GM21717 (cell line): ENCODE data around the gene ADAMTS17.
"Not testable (repeated sequence)": the region's sequence is repeated elsewhere in the genome, so short reads cannot be mapped to it uniquely, and the experiment has no call there.

ENCODE experiments used
- ATAC-seq: cut with Tn5 transposase; IDR thresholded peaks from one replicate; pipeline ENCODE4 v1.9.1; 2021; ENCODE audit warnings: mild to moderate bottlenecking, moderate library complexity; ENCODE audit not compliant: unreplicated experiment

The ADAMTS17 gene

GRCh38 chr15:100340721-100341238 lies 995 bp downstream of the ADAMTS17 start:
- ATAC-seq = no peak

DNA sequence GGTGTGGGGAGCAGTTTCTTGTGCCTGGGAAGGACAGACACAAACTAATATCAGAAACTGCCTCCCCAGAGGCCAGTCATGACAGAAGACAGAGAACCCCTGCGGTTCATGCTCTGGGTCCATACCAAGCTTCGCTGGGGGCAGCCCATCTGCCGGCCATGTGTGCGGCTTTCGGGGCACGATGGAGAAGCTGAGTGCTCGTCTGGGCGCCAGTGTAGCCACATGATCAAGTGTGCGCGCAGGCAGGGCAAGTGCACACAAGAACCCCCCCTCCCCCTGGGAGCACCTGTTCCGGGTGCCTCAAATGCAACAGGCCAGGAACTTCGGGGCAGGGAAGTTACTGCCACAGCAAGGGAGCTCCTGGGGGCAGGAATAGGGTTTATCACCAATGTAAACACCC lies 1.8 kb downstream of the ADAMTS17 start:
- ATAC-seq = no peak

DNA sequence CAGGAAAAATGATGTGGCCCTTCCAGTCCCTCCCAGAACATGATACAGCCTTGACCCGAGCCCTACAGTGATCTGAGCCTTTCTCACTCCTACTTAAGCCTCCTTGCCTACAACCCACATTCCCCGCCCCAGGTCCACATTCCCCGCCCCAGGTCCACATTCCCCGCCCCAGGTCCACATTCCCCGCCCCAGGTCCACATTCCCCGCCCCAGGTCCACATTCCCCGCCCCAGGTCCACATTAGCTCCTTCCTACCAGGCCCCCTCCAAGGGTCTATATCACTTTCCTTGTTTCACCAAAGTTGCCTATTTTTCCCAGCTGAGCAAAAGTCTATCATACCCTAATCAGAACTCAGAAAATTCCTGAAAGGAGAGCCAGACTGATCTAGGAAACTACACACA lies 2.3 kb downstream of the ADAMTS17 start:
- not testable (repeated sequence) for ATAC-seq

DNA sequence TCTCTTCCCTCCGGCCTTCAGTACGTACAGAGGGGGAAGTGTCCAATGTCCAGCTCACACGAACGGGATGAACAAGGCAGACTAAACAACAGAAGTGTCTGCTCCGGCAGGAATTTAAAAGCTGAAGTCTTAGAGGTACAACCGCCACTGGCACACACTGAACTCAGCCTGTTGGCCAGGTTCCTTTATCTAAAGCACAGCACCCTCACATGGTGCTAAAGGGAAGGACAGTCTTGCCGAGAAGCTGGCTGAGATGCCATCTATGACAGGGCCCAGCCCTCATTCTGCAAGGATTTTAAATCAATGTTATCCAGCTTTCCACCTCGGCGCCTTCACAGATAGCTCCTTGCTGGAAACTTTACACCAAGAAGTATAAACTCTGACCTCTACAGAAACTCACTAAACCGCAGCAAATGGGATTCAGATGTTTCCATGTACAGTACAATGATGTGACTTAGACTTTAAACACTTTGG lies 2.8 kb downstream of the ADAMTS17 start:
- ATAC-seq = no peak

GRCh38 chr15:100338247-100338646 lies 3.5 kb downstream of the ADAMTS17 start:
- ATAC-seq = no peak

DNA sequence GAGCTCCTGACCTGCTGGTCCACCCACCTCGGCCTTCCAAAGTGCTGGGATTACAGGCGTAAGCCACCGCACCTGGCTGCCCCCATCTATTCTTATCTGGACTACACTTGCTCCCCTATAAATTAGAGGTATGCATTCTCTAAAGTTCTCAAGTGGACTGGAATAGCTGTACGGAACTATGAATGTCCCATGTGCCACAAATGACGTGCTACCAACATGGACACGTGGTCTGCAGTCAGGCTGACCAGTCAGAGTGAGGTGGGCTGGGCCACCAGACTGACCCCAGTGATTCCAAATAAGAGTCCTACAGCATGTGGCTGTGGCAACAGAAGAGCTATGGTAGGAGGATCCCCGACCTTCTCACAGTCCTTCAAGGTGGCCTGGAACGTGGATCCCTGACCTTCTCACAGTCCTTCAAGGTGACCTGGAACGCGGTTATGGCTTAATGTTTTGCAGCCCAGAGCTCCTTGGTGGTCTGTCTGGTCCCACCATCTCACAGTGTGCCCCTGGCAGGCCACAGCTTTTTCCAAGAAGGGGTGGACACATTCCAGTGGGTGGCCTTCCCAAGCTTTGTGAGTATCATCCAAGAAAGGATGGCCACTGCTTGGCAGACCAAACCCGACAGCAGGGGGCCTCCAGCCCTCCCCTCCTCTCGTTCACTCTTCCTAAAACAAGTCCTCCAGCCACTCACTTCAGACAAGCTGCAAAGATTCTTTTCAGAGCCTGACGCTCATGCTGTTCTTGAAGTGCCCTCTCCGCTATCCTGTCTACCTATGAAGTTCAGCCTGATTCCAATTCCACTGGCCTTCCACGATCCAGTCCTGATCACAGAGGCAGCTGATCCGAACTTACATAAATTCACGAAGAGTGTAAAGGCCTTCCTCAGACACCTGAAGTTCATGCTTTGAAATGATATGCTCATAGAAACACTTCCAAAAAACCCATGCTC lies 4.4 kb downstream of the ADAMTS17 start:
- ATAC-seq = no peak

- no peak for ATAC-seq
These were observed 5.7 kb downstream of the ADAMTS17 start for GRCh38 chr15:100336061-100336460.

DNA sequence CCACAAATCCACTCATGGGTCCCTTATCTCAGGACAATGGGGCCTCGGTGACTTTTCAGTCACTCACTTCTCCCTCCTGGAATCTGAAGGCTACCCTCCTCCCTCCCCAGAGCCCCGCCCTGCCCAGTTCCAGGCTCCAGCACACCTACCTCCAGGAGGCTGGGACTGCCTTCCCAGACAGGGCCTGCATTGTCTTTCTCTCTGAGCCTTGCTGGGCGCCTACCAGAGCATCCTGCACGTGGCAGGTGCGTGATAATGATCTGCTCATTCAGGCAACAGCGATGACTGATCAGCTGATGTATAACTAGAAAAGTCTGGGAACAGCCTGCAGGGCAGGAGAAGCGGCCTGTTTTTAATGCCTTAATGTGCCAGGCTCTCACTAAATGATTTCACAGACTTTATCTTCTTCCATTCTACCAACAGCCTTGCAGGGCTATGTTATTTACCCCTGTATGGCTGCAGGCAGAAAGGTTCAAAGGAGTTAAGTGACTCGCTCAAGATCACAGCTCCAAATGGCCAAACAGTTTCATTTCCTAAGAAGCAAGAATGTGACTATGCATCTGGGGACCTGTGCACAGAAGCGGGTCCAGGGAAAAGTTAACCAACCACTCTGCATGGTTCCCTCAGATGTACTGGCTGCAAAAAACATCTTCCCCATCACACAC lies 6.3 kb downstream of the ADAMTS17 start:
- ATAC-seq = no peak

GRCh38 chr15:100334905-100335304 lies 6.9 kb downstream of the ADAMTS17 start:
- no peak for ATAC-seq

GRCh38 chr15:100334456-100334855 lies 7.3 kb downstream of the ADAMTS17 start:
- ATAC-seq = no peak

DNA sequence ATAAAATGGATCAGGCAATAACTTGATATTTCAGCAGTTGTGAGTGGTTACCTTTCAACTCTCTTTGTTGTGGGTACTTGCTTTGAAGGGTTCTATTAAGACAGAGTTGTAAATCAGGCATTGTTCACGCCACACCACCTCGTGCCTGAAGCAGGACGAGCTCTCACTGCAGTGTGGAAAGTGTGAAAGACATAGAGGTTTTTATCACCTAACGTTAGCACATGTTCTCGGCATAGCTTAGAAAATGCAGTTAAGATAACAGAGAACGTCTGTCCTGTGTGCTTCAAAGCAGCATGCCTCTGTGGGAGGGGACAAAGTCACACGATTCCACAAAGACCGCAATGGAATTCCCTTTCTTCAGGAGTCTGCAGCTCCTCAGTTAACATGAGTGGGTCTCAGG lies 7.8 kb downstream of the ADAMTS17 start:
- ATAC-seq = no peak

GRCh38 chr15:100333236-100333635 lies 8.5 kb downstream of the ADAMTS17 start:
- ATAC-seq = no peak

DNA sequence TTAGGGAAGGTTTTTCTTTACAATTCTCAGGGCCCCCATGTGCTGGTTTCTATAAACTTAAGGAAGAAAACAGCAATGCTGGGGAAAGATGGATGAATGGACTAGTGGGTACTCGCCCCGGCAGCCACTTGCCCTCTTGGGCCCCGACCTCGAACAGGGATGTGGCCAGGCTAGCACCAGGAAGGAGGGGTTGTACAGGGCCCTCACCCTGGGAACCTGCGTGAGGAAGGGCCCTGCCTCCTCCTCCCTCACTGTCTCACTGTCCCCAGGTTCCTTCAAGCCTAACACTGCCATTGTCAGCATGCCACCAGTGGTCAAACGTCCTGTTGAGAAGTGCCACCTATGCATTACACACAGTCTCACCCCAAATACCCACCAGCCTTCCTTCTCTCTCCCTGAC lies 9.1 kb downstream of the ADAMTS17 start:
- no peak for ATAC-seq

DNA sequence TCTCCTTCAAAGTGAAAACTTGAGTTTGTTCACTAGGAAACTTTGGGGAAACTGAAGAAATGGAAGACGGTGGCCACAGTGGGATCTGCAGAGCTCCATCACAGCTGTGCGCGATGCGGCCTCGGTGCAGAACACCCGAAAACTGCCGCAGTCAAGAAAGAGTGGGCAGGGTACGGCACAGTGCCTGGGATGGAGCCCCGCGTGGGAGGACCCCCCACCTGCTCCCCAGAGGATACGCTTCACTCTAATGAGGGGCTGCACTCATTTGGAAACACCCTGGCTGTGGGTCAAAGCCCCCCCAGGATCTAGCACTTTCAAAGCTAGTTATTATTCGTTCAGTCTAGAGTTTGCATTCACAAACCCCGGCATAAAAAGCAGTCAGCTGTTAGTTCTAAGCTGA lies 9.5 kb downstream of the ADAMTS17 start:
- ATAC-seq = no peak

DNA sequence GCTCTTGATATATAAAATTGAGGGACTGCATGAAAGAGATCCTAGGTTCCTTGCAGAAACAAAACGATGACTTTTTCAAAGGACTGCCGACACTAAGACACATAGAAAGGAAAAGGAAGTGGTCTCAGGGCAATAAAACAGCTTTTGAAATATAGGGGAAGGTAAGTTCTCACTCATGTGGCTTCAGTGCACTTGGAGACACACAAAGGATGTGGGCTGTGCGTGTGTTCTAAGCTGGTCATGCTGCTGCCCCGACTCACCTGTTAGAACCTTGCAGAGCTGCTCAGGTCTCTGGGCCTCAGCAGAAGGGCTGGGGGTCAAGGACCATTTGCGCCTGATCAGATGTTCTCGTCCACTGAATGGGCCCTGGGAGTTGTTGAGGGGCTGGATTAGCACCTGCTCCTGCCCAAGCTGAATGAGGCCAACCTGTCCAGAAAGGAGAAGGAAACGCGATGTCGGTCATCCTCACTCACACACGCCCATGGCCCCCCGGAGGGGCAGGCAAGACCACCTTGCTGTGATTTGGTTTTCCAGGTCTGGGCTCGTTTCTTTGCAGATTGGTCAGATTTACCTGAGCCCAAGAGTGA lies 11.1 kb downstream of the ADAMTS17 start:
- no peak for ATAC-seq

DNA sequence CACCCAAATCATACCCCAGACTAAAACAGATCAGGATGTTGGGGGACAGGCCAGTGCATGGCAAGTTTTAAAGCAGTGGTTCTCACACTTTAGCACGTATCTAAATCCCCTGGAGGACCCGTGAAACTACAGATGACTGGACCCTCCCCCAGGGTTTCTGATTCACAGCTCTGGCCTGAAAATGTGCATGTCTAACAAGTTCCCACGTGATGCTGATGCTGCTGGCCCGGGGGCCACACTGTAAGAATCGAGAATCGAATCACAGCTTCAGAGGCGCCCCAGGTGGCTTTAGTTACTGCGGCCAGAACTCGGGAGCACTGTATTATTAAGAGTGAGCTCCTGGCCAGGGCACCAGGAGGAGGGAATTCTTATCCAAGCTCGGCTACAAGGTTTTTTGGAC lies 11.6 kb downstream of the ADAMTS17 start:
- ATAC-seq = no peak

- ATAC-seq = no peak
These were observed 13.0 kb downstream of the ADAMTS17 start for GRCh38 chr15:100328796-100329195.

DNA sequence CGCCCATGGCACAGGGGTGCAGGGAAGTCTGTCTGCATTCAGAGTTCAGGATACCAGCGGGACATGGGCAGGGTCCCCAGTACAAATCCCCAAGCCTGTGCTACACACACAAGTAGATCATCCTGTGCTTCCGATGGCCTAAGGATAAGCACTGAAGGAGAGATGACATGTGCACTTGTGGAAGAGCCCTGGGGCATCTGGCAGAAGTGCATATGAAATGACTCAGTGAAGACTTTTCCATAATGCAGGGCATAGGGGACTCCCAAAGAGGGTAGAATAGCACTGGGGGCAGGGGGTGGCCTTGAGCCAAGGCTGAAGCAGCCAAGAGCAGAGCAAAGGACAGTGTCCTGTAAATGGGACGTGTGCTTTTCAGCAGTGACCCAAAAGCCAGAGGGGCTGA lies 22.9 kb downstream of the ADAMTS17 start:
- no peak for ATAC-seq

- ATAC-seq = no peak
These were observed 26.9 kb downstream of the ADAMTS17 start for GRCh38 chr15:100314809-100315400.

DNA sequence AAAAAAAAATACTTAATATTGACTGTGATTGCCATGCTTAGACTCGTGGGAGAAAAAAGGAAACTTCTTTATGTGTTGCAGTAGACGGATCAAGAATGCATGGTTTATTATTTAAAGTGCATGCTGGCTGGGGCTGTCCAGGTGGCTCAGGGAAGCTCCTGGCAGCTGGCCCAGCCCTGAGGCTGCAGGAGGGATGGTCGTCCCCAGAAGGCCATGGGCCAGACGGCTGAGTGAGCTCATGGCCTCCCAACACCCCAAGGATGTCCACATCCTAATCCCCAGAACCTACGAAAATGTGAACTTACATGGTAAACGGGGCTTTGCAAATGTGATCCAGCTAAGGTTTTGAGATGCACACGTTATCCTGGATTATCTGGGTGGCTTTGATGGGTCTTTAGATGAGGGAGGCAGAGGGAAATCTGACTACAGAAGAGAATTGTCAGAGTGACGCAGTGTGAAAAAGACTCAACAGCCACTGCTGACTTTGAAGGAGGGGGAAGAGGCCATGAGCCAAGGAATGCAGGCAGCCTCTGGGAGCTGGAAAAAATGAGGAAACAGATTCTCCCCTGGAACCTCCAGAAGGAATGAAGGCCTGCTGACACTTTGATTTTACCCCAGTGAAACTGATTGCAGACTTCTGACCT lies 29.8 kb downstream of the ADAMTS17 start:
- no peak for ATAC-seq
